BLaER1 (cell line): ENCODE data around the gene ENTHD1.

Experiments used
- H3K27ac ChIP-seq: shearing (Covaris generic); formaldehyde crosslinking; 2 replicates; pipeline ENCODE4 v1.8.1; 2022
- H3K27me3 ChIP-seq: shearing (Covaris generic); formaldehyde crosslinking; 2 replicates; pipeline ENCODE4 v1.8.1; 2022
- H3K36me3 ChIP-seq: shearing (Covaris generic); formaldehyde crosslinking; 2 replicates; pipeline ENCODE4 v1.8.1; 2022
- H3K4me1 ChIP-seq: shearing (Covaris generic); formaldehyde crosslinking; 2 replicates; pipeline ENCODE4 v1.8.1; 2022
- H3K4me2 ChIP-seq: shearing (Covaris generic); formaldehyde crosslinking; 2 replicates; pipeline ENCODE4 v1.8.1; 2022
- H3K4me3 ChIP-seq: shearing (Covaris generic); formaldehyde crosslinking; 2 replicates; pipeline ENCODE4 v1.8.1; 2022
- H3K9ac ChIP-seq: shearing (Covaris generic); formaldehyde crosslinking; 2 replicates; pipeline ENCODE4 v1.8.1; 2022
- H3K9me3 ChIP-seq: shearing (Covaris generic); formaldehyde crosslinking; 2 replicates; pipeline ENCODE4 v1.8.1; 2022
- H4K20me1 ChIP-seq: shearing (Covaris generic); formaldehyde crosslinking; 2 replicates; pipeline ENCODE4 v1.8.1; 2022
- Cebpa-rat ChIP-seq: shearing (Covaris generic); IDR thresholded peaks from 2 replicates; pipeline ENCODE4 v1.8.1; 2022

The ENTHD1 gene

GRCh38 chr22:39935612-39936011 lies 42.1 kb upstream of the ENTHD1 start:
- no peaks in the 10 kb centered on the region for H3K36me3 ChIP-seq
- TF ChIP-seq Cebpa-rat: no peak
- no peaks in the 10 kb centered on the region for H4K20me1 ChIP-seq
- peaks cover 26% of the 10 kb centered on the region for H3K4me1 ChIP-seq
- H3K4me3 ChIP-seq: no peak overlapping the region
- H3K27me3 ChIP-seq: no peaks in the 10 kb centered on the region
- H3K27ac ChIP-seq: no peak overlapping the region
- H3K4me2 ChIP-seq: no peak overlapping the region
- H3K9me3 ChIP-seq: no peaks in the 10 kb centered on the region
- no peak overlapping the region for H3K9ac ChIP-seq

- H3K9ac ChIP-seq: no peak overlapping the region
- H3K4me1 ChIP-seq: peaks cover 27% of the 10 kb centered on the region
- no peak overlapping the region for H3K4me3 ChIP-seq
- H3K4me2 ChIP-seq: no peak overlapping the region
- H3K27ac ChIP-seq: no peak overlapping the region
- H3K9me3 ChIP-seq: no peaks in the 10 kb centered on the region
- no peaks in the 10 kb centered on the region for H3K27me3 ChIP-seq
- H3K36me3 ChIP-seq: no peaks in the 10 kb centered on the region
- TF ChIP-seq Cebpa-rat: no peak
- H4K20me1 ChIP-seq: no peaks in the 10 kb centered on the region
Measured at GRCh38 chr22:39935116-39935515, 41.6 kb upstream of the ENTHD1 start.

- Histone ChIP-seq H3K27me3 (no peaks in the 10 kb centered on the region), H3K27ac (no peak overlapping the region), H3K4me3 (no peak overlapping the region), H3K36me3 (no peaks in the 10 kb centered on the region), H3K9ac (no peak overlapping the region), H3K4me1 (peaks cover 27% of the 10 kb centered on the region), H4K20me1 (no peaks in the 10 kb centered on the region), H3K4me2 (peak overlapping the region; percentile 50), H3K9me3 (no peaks in the 10 kb centered on the region)
- peak; percentile 87 for TF ChIP-seq Cebpa-rat
Measured at GRCh38 chr22:39933741-39934140, 40.2 kb upstream of the ENTHD1 start.

GRCh38 chr22:39932918-39933649 lies 39.5 kb upstream of the ENTHD1 start:
- TF ChIP-seq Cebpa-rat: no peak
- no peak overlapping the region for H3K27ac ChIP-seq
- H3K4me3 ChIP-seq: no peak overlapping the region
- peak overlapping the region; percentile 50 for H3K4me2 ChIP-seq
- no peaks in the 10 kb centered on the region for H4K20me1 ChIP-seq
- H3K4me1 ChIP-seq: peaks cover 27% of the 10 kb centered on the region
- no peaks in the 10 kb centered on the region for H3K27me3 ChIP-seq
- H3K36me3 ChIP-seq: no peaks in the 10 kb centered on the region
- H3K9me3 ChIP-seq: no peaks in the 10 kb centered on the region
- no peak overlapping the region for H3K9ac ChIP-seq

DNA sequence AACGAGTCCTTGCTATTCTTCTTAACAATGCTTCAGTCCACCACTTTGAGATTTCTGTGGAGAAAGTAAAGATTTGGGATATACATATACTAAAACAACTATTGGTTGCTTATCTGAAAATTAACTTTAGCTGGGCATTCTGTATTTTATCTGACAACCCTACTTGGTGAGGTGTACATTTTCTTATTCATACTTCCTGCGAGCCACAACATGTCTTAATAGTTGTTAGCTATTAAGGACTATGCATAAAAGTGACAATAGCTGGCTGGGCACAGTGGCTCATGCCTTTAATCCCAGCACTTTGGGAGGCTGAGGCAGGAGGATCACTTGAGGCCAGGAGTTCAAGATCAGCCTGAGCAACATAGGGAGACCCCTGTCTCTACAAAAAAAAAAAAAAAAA lies 38.6 kb upstream of the ENTHD1 start:
- H3K4me1 ChIP-seq: peaks cover 27% of the 10 kb centered on the region
- H3K27me3 ChIP-seq: no peaks in the 10 kb centered on the region
- H3K9me3 ChIP-seq: no peaks in the 10 kb centered on the region
- no peaks in the 10 kb centered on the region for H3K36me3 ChIP-seq
- no peak overlapping the region for H3K27ac ChIP-seq
- no peak for TF ChIP-seq Cebpa-rat
- H4K20me1 ChIP-seq: no peaks in the 10 kb centered on the region
- H3K4me2 ChIP-seq: no peak overlapping the region
- H3K9ac ChIP-seq: no peak overlapping the region
- no peak overlapping the region for H3K4me3 ChIP-seq

DNA sequence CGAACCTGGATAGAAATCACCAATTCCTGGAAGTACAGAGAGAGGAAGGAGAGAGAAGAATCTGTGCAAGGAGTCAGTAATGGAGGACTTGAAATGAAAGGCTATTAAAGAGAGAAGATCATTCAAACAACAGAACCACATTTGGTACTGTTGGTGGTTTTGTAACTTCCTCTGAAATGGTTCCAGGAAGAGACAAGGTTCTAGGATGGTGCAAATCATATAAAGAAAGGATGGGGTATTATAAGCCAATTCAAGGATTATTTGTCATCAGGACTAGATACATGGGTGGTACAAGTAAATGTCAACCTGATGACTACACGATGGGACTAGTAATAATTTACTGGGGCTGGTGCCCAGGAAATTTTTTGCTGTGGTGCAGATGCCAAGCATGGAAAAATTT lies 37.7 kb upstream of the ENTHD1 start:
- H3K4me2 ChIP-seq: peak overlapping the region; percentile 27; the same call in 1 of the 2 replicates
- no peaks in the 10 kb centered on the region for H4K20me1 ChIP-seq
- TF ChIP-seq Cebpa-rat: no peak
- H3K4me1 ChIP-seq: peaks cover 31% of the 10 kb centered on the region
- H3K27ac ChIP-seq: no peak overlapping the region
- no peaks in the 10 kb centered on the region for H3K36me3 ChIP-seq
- H3K9me3 ChIP-seq: no peaks in the 10 kb centered on the region
- H3K9ac ChIP-seq: no peak overlapping the region
- H3K4me3 ChIP-seq: no peak overlapping the region
- no peaks in the 10 kb centered on the region for H3K27me3 ChIP-seq

DNA sequence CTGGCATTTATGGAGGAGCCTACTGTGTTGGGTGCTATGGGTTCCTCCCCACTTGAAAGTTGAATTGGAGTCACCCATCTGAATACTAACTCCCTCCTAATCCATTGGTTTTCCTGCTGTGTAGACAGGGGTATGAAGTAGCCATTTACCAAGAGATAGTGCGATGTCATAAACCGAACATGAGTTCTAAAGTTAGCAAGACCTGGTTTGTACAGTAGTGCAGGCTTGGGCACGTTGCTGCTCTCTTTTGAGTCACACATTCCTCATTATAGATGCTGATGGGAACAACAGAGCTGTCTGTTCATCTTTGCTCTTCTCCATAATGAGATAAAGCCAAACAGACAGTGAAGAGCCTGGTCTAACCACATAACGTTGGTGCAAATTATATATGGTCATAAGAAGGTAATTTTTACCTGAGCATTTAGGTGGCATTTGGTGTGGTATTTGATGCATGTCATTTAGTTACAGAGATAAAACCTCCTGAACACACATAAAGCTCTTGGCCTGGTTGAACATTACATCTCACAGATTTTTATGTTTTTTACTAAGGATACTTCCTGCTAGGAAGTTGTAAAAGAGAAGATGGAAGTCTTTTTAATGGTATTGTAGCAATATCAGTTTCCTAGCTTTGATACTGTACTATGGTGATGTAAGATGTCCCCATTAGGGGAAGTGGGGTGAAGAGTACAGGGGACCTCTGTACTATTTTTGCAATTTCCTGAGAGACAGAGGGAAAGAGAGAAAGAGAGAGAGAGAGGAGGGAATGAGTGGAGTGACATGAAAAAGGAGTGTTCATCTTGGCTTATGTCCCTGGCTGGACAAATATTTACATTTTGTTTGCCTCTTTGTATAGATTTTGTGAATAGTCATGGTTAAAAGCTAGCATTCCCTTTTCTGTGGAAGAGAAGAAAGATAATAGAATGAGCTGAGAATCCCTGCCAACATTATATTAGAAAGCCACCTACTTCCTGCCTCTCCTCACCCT lies 35.3 kb upstream of the ENTHD1 start:
- Histone ChIP-seq H3K4me2 (no peak overlapping the region), H3K9ac (no peak overlapping the region), H4K20me1 (no peaks in the 10 kb centered on the region), H3K4me3 (no peak overlapping the region), H3K27me3 (no peaks in the 10 kb centered on the region), H3K9me3 (no peaks in the 10 kb centered on the region), H3K4me1 (peaks cover 33% of the 10 kb centered on the region), H3K36me3 (no peaks in the 10 kb centered on the region), H3K27ac (no peak overlapping the region)
- no peak for TF ChIP-seq Cebpa-rat

- H4K20me1 ChIP-seq: no peaks in the 10 kb centered on the region
- H3K27ac ChIP-seq: no peak overlapping the region
- no peak overlapping the region for H3K4me2 ChIP-seq
- no peak overlapping the region for H3K4me3 ChIP-seq
- TF ChIP-seq Cebpa-rat: no peak
- H3K9ac ChIP-seq: no peak overlapping the region
- H3K36me3 ChIP-seq: no peaks in the 10 kb centered on the region
- H3K4me1 ChIP-seq: peaks cover 22% of the 10 kb centered on the region
- H3K9me3 ChIP-seq: no peaks in the 10 kb centered on the region
- H3K27me3 ChIP-seq: no peaks in the 10 kb centered on the region
Measured at GRCh38 chr22:39927544-39927943, 34.0 kb upstream of the ENTHD1 start.

- Histone ChIP-seq H3K36me3 (no peaks in the 10 kb centered on the region), H3K27me3 (no peaks in the 10 kb centered on the region), H4K20me1 (no peaks in the 10 kb centered on the region), H3K4me3 (no peak overlapping the region), H3K9ac (no peak overlapping the region), H3K27ac (no peak overlapping the region), H3K4me1 (peaks cover 22% of the 10 kb centered on the region), H3K9me3 (no peaks in the 10 kb centered on the region), H3K4me2 (no peak overlapping the region)
- TF ChIP-seq Cebpa-rat: no peak
Measured at GRCh38 chr22:39926753-39927152, 33.2 kb upstream of the ENTHD1 start.
